ENCODE measurements around the gene NOS3.

Gene NOS3

GRCh38 chr7:150964593-150965111 lies 26.2 kb upstream of the NOS3 start:
- no peak for DNase-seq (ENCODE audit: low spot score)

GRCh38 chr7:150965273-150965830 lies 25.5 kb upstream of the NOS3 start:
- DNase-seq (ENCODE audit: low spot score), result no peak

GRCh38 chr7:150966002-150966401 lies 24.8 kb upstream of the NOS3 start:
- DNase-seq (ENCODE audit: low spot score), result no peak

- DNase-seq (ENCODE audit: low spot score), result no peak
Measured at GRCh38 chr7:150967349-150967748, 23.5 kb upstream of the NOS3 start.

- no peak for DNase-seq (ENCODE audit: low spot score)
Measured at GRCh38 chr7:150968056-150968733, 22.6 kb upstream of the NOS3 start.

GRCh38 chr7:150968734-150969372 lies 22.0 kb upstream of the NOS3 start:
- no peak for DNase-seq (ENCODE audit: low spot score)

- DNase-seq (ENCODE audit: low spot score), result no peak
Measured at GRCh38 chr7:150969475-150969874, 21.3 kb upstream of the NOS3 start.

GRCh38 chr7:150970424-150970823 lies 20.4 kb upstream of the NOS3 start:
- DNase-seq (ENCODE audit: low spot score), result no peak

GRCh38 chr7:150971242-150972022 lies 19.4 kb upstream of the NOS3 start:
- no peak for DNase-seq (ENCODE audit: low spot score)

- DNase-seq (ENCODE audit: low spot score), result no peak
Measured at GRCh38 chr7:150972023-150972468, 18.8 kb upstream of the NOS3 start.

GRCh38 chr7:150972741-150973140 lies 18.1 kb upstream of the NOS3 start:
- no peak for DNase-seq (ENCODE audit: low spot score)

- peak; percentile 33 for DNase-seq (ENCODE audit: low spot score)
Measured at GRCh38 chr7:150973571-150974451, 17.0 kb upstream of the NOS3 start.

GRCh38 chr7:150974468-150975391 lies 16.1 kb upstream of the NOS3 start:
- peak; percentile 86 for DNase-seq (ENCODE audit: low spot score)

GRCh38 chr7:150975536-150976319 lies 15.1 kb upstream of the NOS3 start:
- DNase-seq (ENCODE audit: low spot score), result no peak

- no peak for DNase-seq (ENCODE audit: low spot score)
Measured at GRCh38 chr7:150976529-150977381, 14.1 kb upstream of the NOS3 start.

GRCh38 chr7:150977382-150978125 lies 13.3 kb upstream of the NOS3 start:
- DNase-seq (ENCODE audit: low spot score), result no peak

GRCh38 chr7:150978126-150978789 lies 12.6 kb upstream of the NOS3 start, which contains the start of gene KCNH2:
Gene KCNH2 (minus strand): TSS chr7:150978321. CDS start chr7:150977913, 408 bp downstream.
- DNase-seq (ENCODE audit: low spot score), result peak; percentile 30
